NT2/D1 (cell line): ENCODE data around the gene RPAP2.

ENCODE experiments used
- SUZ12 ChIP-seq: IDR thresholded peaks from 2 replicates; pipeline ENCODE4 v1.6.1; 2011; ENCODE audit not compliant: insufficient read length, insufficient read depth; ENCODE audit errors: extremely low read depth
- YY1 ChIP-seq: IDR thresholded peaks from 2 replicates; pipeline ENCODE4 v1.6.1; 2011; ENCODE audit not compliant: insufficient read length, insufficient read depth

DNA sequence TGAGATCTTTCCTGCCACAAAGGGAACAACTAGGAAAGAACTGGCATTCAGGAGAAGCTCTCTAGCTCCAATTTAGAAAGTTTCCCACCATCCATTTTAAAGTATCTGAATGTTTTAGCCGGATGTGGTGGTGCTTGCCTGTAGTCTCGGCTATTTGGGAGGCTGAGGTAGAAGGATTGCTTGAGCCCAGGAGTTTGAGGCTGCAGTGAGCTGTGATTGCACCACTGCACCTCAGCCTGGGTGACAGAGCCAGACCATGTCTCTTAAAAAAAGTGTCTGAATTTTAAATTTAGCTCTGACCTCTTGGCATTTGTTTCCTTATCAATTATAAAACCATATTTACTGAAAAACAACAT lies 67.2 kb downstream of the RPAP2 start:
- TF ChIP-seq SUZ12 (no peak), YY1 (no peak)
